Measurements from ENCODE around the gene CFD.
"Not testable (repeated sequence)": the region's sequence is repeated elsewhere in the genome, so short reads cannot be mapped to it uniquely, and the experiment has no call there.

The CFD gene

GRCh38 chr19:888581-889385 is 29.3 kb downstream of the CFD start:
- peak; percentile 31 for DNase-seq (ENCODE audit: low read depth)

- DNase-seq (ENCODE audit: low read depth): no peak
Measured at GRCh38 chr19:889662-890295, 30.3 kb downstream of the CFD start.

- DNase-seq (ENCODE audit: low read depth): no peak
Measured at GRCh38 chr19:890831-891230, 31.4 kb downstream of the CFD start.

- DNase-seq (ENCODE audit: low read depth): not testable (repeated sequence)
Measured at GRCh38 chr19:891421-892200, 32.1 kb downstream of the CFD start.

- no peak for DNase-seq (ENCODE audit: low read depth)
Measured at GRCh38 chr19:892243-892893, 32.9 kb downstream of the CFD start.

- DNase-seq (ENCODE audit: low read depth): peak; percentile 83
Measured at GRCh38 chr19:892894-893689, 33.6 kb downstream of the CFD start, which contains the start of the genes MED16 and RNU6-9. TSS of gene MED16 (minus strand) at chr19:893187. CDS start at chr19:891131, 2,056 bp downstream. TSS of gene RNU6-9 (plus strand) at chr19:893484.

- no peak for DNase-seq (ENCODE audit: low read depth)
Measured at GRCh38 chr19:896434-896833, 37.0 kb downstream of the CFD start.

- DNase-seq (ENCODE audit: low read depth): no peak
Measured at GRCh38 chr19:896999-897398, 37.5 kb downstream of the CFD start.

- DNase-seq (ENCODE audit: low read depth): no peak
Measured at GRCh38 chr19:897442-898039, 38.1 kb downstream of the CFD start.

- no peak for DNase-seq (ENCODE audit: low read depth)
Measured at GRCh38 chr19:898663-899062, 39.2 kb downstream of the CFD start.

GRCh38 chr19:899336-900042 is 40.0 kb downstream of the CFD start:
- DNase-seq (ENCODE audit: low read depth): no peak

GRCh38 chr19:900043-900301 is 40.5 kb downstream of the CFD start:
- DNase-seq (ENCODE audit: low read depth): no peak

GRCh38 chr19:900302-901111 is 41.0 kb downstream of the CFD start:
- DNase-seq (ENCODE audit: low read depth): no peak

GRCh38 chr19:901216-902092 is 42.0 kb downstream of the CFD start:
- DNase-seq (ENCODE audit: low read depth): no peak

- DNase-seq (ENCODE audit: low read depth): no peak
Measured at GRCh38 chr19:902093-902370, 42.6 kb downstream of the CFD start.

- no peak for DNase-seq (ENCODE audit: low read depth)
Measured at GRCh38 chr19:902446-903226, 43.2 kb downstream of the CFD start.

GRCh38 chr19:903266-903797 is 43.9 kb downstream of the CFD start:
- DNase-seq (ENCODE audit: low read depth): no peak

- no peak for DNase-seq (ENCODE audit: low read depth)
Measured at GRCh38 chr19:904545-904944, 45.1 kb downstream of the CFD start.

Measured in activated T-helper 9 cell treated with anti-CD3 and anti-CD28 coated beads, Interleukin-2, amount 50 U/mL, for 16 hours (primary cell).